Progenitor cell of endocrine pancreas (in vitro differentiated cells): ENCODE results near the gene WASF2. TPM values are rescaled to one million over a fixed set of nuclear protein-coding genes. Genes with fewer than 3 reads are reported as not detected.

Experiments
- DNase-seq: peaks from one replicate; pipeline ENCODE4 v3.0.0; 2021; ENCODE audit warnings: low spot score; ENCODE audit not compliant: unreplicated experiment
- H3K27ac Mint-ChIP-seq: 2 replicates; pipeline ENCODE4 v1.8.0; 2021; ENCODE audit warnings: mild to moderate bottlenecking, moderate library complexity, mixed read lengths
- H3K27me3 Mint-ChIP-seq: 2 replicates; pipeline ENCODE4 v1.8.0; 2021; ENCODE audit warnings: mixed read lengths
- H3K36me3 Mint-ChIP-seq: 2 replicates; pipeline ENCODE4 v1.8.0; 2022; ENCODE audit warnings: mixed read lengths; ENCODE audit not compliant: insufficient read depth
- H3K4me1 Mint-ChIP-seq: 2 replicates; pipeline ENCODE4 v1.8.0; 2021; ENCODE audit warnings: low read depth, mixed read lengths
- H3K4me3 Mint-ChIP-seq: 2 replicates; pipeline ENCODE4 v1.8.0; 2021; ENCODE audit warnings: low read depth, mild to moderate bottlenecking, moderate library complexity, mixed read lengths
- H3K9me3 Mint-ChIP-seq: 2 replicates; pipeline ENCODE4 v1.8.0; 2021; ENCODE audit warnings: low read depth, mixed read lengths
- CTCF ChIP-seq: fragments of 200-600 bp; sonication (generic); IDR thresholded peaks from one replicate; pipeline ENCODE4 v1.5.0; 2021; ENCODE audit warnings: antibody characterized with exemption, mild to moderate bottlenecking; ENCODE audit not compliant: unreplicated experiment
- total RNA-seq: library from RNA; stranded (reverse); gene quantifications from 2 replicates; pipeline ENCODE4 v1.2.1, GENCODE V29; 2021

The WASF2 gene
- total RNA-seq, 1 donor from 2014 or later, result 76.9 TPM

- H3K9me3 Mint-ChIP-seq, result no peaks in the 10 kb centered on the region
- no peak overlapping the region for H3K27ac Mint-ChIP-seq
- no peak for DNase-seq
- H3K4me1 Mint-ChIP-seq, result peaks cover 9% of the 10 kb centered on the region
- peaks cover 3% of the 10 kb centered on the region for H3K27me3 Mint-ChIP-seq
- no peak for TF ChIP-seq CTCF
- no peaks in the 10 kb centered on the region for H3K36me3 Mint-ChIP-seq
- no peak overlapping the region for H3K4me3 Mint-ChIP-seq
Measured at GRCh38 chr1:27499142-27499541, 9.2 kb upstream of the WASF2 start.

- H3K4me3 Mint-ChIP-seq, result no peak overlapping the region
- TF ChIP-seq CTCF, result peak; percentile 42
- H3K36me3 Mint-ChIP-seq, result no peaks in the 10 kb centered on the region
- no peak for DNase-seq
- peaks cover 1% of the 10 kb centered on the region for H3K4me1 Mint-ChIP-seq
- no peaks in the 10 kb centered on the region for H3K9me3 Mint-ChIP-seq
- H3K27ac Mint-ChIP-seq, result no peak overlapping the region
- peaks cover 3% of the 10 kb centered on the region for H3K27me3 Mint-ChIP-seq
Measured at GRCh38 chr1:27496604-27497155, 6.7 kb upstream of the WASF2 start.

- Mint-ChIP-seq H3K9me3 (no peaks in the 10 kb centered on the region), H3K36me3 (no peaks in the 10 kb centered on the region), H3K4me3 (no peak overlapping the region), H3K27ac (no peak overlapping the region), H3K4me1 (peaks cover 16% of the 10 kb centered on the region), H3K27me3 (peaks cover 3% of the 10 kb centered on the region)
- no peak for TF ChIP-seq CTCF
- DNase-seq, result no peak
Measured at GRCh38 chr1:27492796-27493195, 2.8 kb upstream of the WASF2 start.

- DNase-seq, result no peak
- TF ChIP-seq CTCF, result no peak
- H3K4me1 Mint-ChIP-seq, result peaks cover 16% of the 10 kb centered on the region
- H3K27me3 Mint-ChIP-seq, result peaks cover 3% of the 10 kb centered on the region
- no peak overlapping the region for H3K4me3 Mint-ChIP-seq
- no peak overlapping the region for H3K27ac Mint-ChIP-seq
- no peaks in the 10 kb centered on the region for H3K9me3 Mint-ChIP-seq
- no peaks in the 10 kb centered on the region for H3K36me3 Mint-ChIP-seq
Measured at GRCh38 chr1:27491748-27492700, 2.1 kb upstream of the WASF2 start.

GRCh38 chr1:27489501-27489972, 430 bp downstream of the WASF2 start:
- DNase-seq, result no peak

More at GRCh38 chr1:27489501-27489972, 430 bp downstream of the WASF2 start:
- no peak for TF ChIP-seq CTCF
- Mint-ChIP-seq H3K27ac (peak overlapping the region; percentile 100), H3K27me3 (no peaks in the 10 kb centered on the region), H3K4me3 (peak overlapping the region; percentile 88), H3K9me3 (no peaks in the 10 kb centered on the region), H3K36me3 (no peaks in the 10 kb centered on the region), H3K4me1 (peaks cover 15% of the 10 kb centered on the region)
